ENCODE measurements around the gene NCBP3.

The NCBP3 gene

GRCh38 chr17:3782751-3783150 is 63.3 kb downstream of the NCBP3 start:
- DNase-seq: no peak

DNA sequence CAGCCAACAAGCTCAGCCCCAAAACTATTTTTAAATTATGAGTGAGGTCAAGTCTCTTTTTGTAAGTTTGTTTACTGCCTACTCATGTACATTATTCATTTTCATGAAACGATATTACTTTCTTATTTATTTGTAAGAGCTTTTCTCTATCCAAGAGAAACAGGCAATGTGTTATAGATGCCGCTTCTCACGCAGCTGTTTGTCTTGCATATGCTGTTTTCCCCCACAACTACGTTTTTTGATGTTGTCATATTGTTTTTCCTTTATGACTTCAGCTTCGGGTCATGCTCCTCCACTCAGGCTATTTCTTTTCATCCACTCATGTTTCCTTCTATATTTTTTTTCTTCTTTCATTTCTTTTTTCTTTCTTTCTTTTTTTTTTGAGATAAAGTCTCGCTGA is 65.1 kb downstream of the NCBP3 start:
- no peak for DNase-seq

- no peak for DNase-seq
Measured at GRCh38 chr17:3777366-3778120, 68.5 kb downstream of the NCBP3 start.

GRCh38 chr17:3773966-3774365 is 72.1 kb downstream of the NCBP3 start:
- no peak for DNase-seq

DNA sequence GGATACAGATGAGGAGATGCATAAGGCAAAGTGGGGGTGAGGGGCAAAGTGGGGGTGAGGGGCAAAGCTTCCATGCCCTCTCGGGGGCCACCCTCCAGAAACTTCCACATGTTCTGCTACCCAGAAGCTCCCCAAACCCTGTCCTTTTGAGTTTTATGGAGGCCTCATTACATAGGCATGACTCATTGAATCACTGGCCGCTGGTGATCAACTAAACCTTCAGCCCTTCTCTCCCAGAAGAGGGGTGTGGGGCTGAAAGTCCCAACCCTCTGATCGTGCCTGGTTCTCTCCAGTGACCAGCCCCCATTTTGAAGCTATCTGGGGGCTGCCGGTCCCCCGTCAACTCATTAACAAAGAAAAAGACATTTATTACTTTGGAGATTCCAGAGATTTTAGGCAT is 72.5 kb downstream of the NCBP3 start:
- DNase-seq: no peak

- no peak for DNase-seq
Measured at GRCh38 chr17:3772764-3773163, 73.3 kb downstream of the NCBP3 start.

DNA sequence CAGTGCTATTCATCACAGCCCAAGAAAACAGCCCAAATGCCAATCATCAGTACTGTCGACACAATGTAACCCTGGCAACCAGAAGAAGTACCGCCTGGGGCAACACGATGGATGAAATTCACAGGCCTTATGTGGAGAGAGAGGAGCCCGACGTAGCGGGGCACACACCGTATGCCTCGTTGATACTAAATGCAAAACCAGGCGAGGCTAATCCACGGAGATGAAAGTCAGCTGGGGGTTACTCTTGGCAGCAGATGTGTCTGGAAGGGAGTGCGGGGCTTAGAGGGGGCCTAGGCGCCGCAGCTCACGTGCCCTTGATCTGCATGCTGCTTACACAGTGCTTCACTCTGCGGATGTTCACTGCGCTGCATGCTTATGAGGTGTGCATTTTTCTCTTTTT is 74.9 kb downstream of the NCBP3 start:
- no peak for DNase-seq

DNA sequence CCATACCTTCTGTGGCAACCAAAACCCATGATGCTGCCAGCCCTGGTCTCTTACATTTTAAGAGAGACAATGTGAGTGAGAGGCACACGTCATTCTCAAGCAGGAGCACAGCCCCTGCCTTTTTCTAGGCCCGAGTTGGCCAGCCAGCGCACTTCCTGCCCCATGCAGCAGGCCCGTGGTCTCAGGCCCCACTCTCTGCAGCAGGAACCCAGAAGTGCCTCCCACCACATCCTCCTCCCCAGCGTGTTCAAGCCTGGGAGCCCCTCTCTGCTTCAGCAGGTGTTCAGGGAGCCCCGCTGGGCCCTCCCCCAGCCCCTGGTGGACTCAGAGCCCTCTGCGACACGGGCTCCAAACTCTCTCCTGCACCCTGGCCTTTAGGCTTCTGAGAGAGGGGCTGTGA is 75.6 kb downstream of the NCBP3 start:
- no peak for DNase-seq

GRCh38 chr17:3768769-3769168 is 77.3 kb downstream of the NCBP3 start:
- no peak for DNase-seq

DNA sequence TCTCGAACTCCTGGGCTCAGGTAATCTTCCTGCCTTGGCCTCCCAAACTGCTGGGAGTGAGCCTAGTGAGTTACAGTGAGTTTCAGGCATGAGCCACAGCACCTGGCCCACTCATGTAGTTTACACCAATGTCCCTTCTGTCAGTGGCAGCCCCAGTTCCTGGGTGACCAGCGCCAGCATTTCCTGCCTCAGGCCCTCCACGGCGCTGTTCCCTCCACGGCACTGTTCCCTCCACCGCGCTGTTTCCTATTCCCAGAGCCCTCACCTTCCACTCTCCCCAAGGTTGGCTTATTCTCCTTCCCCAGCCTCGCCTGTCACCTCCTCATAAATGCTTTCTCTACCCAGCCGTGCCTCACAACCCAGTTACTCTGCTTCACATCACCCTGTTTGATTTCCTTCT is 77.7 kb downstream of the NCBP3 start:
- no peak for DNase-seq

GRCh38 chr17:3766779-3767178 is 79.3 kb downstream of the NCBP3 start:
- DNase-seq: no peak

DNA sequence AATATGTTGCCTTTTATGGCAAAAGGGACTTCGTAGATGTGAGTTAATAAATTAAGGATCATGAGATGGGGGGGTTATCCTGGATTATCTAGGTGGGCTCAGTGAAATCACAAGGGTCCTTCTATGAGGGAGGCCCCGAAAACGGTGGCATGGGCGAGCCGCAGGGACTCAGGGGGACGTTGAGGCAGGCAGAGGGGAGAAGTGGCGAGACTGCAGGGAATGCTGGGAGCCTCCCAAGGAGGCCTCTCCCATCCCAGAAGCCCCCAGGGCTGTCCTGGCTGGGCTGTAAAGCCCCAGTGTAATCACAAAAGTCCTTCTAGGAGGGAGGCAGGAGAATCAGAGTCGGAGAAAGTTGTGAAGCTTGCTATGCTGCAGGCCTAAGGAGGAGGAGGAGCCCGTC is 80.1 kb downstream of the NCBP3 start:
- no peak for DNase-seq

DNA sequence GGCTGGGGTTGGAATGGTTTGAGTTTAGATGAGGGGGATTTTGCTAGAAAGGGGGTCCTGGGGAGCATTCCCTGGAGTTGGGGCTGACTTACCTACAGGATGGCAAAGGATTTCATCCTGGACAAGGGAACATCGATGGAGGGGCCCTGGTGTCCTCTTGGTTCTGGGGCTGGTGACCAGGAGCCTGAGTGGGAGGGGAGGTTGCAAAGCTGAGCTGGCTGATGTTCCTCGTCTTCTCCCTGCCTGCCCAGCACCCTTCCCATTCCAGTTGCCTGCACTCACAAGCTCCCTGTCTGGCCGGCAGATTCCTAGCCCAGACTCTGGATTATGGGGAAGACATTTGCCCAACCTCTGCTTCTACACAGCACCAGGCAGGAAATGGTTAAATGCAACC is 82.3 kb downstream of the NCBP3 start:
- DNase-seq: no peak

GRCh38 chr17:3762922-3763776 is 82.9 kb downstream of the NCBP3 start:
- no peak for DNase-seq

- no peak for DNase-seq
Measured at GRCh38 chr17:3761918-3762380, 84.1 kb downstream of the NCBP3 start.

GRCh38 chr17:3761036-3761917 is 84.8 kb downstream of the NCBP3 start:
- DNase-seq: no peak

DNA sequence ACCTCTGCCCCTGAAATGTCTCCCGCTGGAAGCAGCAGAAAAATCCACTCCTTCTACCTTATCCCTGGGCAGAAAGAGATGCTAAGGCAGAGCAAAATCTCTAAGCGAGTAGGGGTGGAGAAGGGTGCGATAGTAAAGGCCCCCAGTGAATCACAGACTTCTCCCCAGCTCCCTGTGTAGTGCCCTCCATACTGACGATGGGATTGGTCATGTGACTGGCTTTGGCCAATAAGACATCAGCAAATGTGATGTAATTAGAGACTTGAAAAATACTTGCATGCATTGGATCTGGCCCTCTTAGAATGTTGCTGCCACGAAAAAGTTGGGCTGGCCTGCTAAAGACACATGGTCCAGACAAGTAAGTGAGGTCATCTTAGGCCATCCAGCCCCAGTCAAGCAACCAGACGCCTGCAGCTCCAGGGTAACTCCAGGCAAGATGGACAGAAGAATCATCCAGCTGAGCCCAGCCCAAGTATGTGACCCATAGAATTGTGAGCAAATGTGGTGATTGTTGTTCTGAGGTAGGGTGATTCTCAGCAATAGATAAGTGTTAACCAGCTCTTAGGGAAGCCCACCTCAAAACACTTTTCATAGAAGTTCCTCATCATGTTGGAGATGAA is 86.3 kb downstream of the NCBP3 start:
- no peak for DNase-seq

DNA sequence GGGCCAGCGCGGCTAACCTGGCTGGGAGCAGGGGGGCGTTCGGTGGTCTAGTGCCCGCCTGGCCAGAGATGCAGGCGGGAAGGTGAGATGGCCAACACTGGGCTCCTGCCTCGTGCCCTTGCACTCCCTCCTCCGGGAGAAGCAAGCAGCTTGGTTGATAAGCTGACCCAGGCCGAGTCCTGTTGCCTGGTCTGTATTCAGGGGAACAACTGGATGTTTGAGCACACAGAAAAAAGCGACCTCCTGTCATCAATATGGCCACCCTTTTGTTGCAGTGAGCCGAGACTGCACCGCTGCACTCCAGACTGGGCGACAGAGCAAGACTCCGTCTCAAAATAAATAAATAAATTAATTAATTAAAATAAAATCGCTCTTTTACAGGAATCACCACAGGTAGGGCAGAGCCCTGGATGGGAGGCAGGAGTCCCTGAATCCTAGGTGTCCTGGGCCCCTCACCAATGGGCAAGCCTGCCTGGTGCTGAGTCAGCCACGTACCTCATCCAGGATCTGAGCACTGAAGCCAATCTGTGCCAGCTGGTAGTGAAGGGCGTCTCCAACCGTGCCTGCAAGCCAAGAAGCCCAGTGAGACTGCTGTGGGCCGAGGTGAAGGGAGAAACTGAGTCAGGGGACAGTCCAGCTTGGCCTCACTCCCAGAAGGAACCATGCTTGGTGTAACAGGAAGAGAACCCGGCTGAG is 90.6 kb downstream of the NCBP3 start:
- DNase-seq: no peak

- no peak for DNase-seq
Measured at GRCh38 chr17:3754458-3755334, 91.3 kb downstream of the NCBP3 start.

DNA sequence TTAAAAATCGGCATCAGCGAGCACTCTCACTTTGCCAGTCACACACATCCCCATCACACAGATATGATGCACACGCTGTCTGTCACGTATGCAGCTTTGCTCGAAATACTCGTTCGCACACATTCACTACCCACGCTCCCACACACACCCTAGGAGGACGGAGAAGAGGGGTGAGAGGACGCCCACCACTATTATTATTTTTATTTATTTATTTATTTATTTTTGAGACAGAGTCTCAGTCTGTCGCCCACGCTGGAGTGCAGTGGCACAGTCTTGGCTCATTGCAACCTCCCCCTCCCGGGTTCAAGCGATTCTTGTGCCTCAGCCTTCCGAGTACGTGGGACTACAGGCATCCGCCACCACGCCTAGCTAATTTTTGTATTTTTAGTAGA is 92.0 kb downstream of the NCBP3 start:
- no peak for DNase-seq

DNA sequence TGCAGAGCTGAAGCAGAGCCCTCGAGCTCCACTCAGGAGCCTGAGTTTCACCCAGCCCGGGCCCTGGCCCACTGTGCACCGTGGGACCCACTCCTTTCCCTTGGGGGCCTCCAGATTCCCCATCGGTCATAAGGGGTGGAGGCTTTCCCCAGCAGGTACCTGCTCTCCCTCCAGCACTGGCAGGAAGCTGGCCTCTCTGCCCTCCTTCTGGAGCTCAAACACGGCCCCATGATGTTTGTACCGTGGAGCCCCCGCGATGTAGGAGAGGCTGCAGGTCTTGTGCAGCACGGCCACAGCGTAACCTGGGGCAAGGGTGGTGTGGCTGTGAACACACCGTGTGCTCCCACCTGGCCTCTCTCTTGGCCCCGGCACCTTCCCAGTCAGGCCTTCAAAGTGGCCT is 92.4 kb downstream of the NCBP3 start:
- no peak for DNase-seq
